Measurements from ENCODE around the gene LBP. TPM values are rescaled to one million over a fixed set of nuclear protein-coding genes. Genes with fewer than 3 reads are reported as not detected.
"Not testable (repeated sequence)": the region's sequence is repeated elsewhere in the genome, so short reads cannot be mapped to it uniquely, and the experiment has no call there.

Gene LBP
- total RNA-seq, 1 donor from 2014 or later = 459 TPM

GRCh38 chr20:38393259-38393658 lies 47.0 kb downstream of the LBP start:
- ATAC-seq (no peak), DNase-seq (ENCODE audit: low spot score) (no peak)

DNA sequence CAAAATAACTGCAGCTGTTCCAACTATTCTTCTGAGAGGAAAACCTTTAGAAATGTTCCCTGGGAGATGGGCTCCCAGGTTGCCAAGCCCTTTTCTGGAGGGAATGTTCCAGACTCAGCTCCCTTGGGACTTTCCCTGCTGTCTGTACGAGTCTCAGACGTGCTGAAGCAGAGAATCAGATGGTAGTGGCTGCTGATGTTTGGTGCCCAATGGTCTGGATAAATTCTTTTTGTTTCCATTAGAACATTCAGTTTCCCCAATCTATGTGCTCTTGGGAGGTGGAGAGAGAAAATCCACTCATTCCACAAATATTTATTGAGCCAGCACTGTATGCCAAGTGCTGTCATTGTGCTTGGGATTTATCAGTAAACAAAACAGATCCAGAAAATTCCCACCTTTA lies 48.9 kb downstream of the LBP start:
- DNase-seq (ENCODE audit: low spot score) (no peak), ATAC-seq (no peak)

- ATAC-seq; DNase-seq (ENCODE audit: low spot score): not testable (repeated sequence)
Observed at GRCh38 chr20:38395751-38396395, 49.6 kb downstream of the LBP start.

DNA sequence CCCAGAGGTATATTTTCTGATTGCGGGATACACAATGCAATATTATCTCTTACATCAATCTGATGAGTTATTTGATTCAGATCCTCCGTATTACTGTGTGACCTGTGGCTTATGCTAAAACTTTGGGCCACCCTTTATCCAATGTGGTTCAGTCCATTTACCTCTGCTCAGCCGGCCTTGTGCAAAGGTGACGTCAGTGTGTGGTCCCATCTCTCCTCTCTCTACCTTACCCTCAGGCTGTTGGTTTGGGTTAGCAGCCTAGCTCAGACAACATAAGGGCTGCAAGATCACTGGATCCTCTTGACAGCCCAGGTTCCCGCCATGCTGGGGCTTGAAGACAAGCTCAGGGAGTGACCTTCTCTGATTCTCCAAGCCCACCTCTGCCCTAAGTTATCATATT lies 55.8 kb downstream of the LBP start:
- ATAC-seq = no peak
- no peak for DNase-seq (ENCODE audit: low spot score)

DNA sequence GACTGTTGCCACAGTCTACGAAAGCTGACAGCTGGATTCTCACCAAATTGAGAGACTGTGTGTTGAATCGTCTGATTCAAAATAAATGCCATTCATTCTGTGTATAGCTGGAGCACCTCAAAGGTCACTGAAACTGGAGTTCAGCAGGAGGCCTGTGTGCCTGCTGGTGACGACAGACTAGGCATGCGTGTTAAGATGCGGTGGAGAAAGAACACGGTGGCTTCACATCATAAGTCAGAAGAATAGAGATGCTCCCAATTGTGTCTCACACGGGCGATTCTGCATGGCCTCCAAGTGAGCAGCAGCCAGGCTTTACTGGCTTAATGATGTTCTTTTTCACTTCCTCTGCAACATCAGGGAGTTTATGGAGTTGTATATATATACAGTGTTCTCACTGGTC lies 56.5 kb downstream of the LBP start:
- DNase-seq (ENCODE audit: low spot score) (no peak), ATAC-seq (no peak)

DNA sequence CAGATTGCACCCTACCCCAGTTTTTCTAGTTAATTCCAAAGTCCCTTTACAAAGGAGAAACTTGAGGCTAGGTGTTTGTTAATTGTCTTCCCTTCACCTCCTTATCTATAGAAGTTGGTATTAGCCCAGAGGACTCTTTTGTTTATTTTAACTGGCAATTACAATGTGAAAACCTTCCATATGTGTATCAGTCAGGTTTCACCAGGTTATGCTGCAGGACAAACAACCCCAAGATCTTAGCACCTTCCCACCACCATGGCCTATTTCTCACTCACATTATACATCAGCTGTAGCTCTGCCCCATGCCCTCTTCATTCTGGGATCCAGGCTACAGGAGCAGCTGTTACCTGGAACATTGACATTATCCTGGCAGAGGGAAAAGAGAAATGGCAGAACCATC lies 57.7 kb downstream of the LBP start:
- ATAC-seq = no peak
- no peak for DNase-seq (ENCODE audit: low spot score)

GRCh38 chr20:38405132-38405531 lies 58.9 kb downstream of the LBP start:
- no peak for ATAC-seq
- no peak for DNase-seq (ENCODE audit: low spot score)

DNA sequence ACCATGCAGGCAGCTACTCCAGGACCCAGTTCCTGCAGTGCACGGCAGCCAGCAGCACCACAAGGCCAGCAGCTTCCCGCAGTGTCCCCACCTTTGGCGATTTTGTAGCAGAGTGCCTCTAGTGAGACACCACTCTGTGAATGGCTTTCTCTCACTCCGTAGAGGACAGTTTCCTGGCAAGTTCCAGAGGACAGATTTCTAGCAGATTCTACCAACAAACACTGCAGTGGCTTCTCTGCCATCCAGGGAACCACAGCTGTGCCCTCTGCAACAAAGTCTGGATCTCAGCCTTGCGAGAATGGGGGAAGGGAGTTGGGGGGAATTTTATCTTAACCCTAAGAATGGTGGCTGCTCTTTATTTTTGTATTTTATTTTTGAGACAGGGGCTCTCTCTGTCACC lies 60.2 kb downstream of the LBP start:
- DNase-seq (ENCODE audit: low spot score) = no peak
- ATAC-seq = no peak

DNA sequence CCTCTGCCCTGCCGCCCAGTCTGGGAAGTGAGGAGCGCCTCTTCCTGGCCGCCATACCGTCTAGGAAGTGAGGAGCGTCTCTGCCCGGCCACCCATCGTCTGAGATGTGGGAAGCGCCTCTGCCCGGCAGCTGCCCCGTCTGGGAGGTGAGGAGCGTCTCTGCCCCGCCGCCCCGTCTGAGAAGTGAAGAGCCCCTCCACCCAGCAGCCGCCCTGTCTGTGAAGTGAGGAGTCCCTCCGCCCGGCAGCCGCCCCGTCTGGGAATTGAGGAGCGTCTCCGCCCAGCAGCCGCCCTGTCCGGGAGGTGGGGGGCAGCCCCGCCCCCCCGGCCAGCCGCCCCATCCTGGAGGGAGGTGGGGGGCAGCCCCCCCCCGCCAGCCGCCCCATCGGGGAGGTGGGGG lies 61.0 kb downstream of the LBP start:
- no peak for ATAC-seq

GRCh38 chr20:38407822-38408221 lies 61.5 kb downstream of the LBP start:
- not testable (repeated sequence) for ATAC-seq; DNase-seq (ENCODE audit: low spot score)

More for the DNA sequence above, 61.0 kb downstream of the LBP start:
- no peak for DNase-seq (ENCODE audit: low spot score)

DNA sequence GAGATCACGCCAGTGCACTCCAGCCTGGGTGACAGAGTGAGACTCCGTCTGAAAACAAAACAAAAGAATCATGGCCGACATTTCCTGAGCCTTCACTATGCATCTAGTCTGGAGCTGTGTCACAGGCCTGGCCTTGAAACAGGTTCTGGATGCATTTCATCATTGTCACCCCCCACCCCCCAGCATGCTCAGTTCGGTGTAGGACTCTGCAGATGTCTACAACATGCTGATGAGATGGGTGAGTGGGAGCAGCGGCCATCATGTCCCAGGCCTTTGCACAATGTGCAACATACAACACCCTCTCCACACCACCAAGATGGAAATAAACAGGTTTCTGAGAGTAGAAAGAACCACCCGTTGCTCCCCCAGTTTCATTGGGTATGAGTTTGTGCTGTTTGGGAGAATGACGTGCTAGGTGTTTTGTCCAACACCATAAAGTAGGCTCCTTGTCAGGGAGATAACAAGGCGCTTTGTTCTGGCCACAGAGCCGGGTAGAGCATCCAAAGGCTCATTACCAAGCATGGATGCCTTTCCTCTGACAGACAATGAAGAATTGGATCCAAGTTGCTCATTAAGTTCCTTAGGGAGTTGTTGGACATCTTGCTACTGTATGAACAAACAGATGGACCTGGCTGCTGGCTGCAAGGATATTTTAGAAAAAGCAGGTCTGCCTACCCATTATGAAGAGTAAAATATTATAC lies 66.7 kb downstream of the LBP start:
- DNase-seq (ENCODE audit: low spot score) (no peak), ATAC-seq (no peak)

DNA sequence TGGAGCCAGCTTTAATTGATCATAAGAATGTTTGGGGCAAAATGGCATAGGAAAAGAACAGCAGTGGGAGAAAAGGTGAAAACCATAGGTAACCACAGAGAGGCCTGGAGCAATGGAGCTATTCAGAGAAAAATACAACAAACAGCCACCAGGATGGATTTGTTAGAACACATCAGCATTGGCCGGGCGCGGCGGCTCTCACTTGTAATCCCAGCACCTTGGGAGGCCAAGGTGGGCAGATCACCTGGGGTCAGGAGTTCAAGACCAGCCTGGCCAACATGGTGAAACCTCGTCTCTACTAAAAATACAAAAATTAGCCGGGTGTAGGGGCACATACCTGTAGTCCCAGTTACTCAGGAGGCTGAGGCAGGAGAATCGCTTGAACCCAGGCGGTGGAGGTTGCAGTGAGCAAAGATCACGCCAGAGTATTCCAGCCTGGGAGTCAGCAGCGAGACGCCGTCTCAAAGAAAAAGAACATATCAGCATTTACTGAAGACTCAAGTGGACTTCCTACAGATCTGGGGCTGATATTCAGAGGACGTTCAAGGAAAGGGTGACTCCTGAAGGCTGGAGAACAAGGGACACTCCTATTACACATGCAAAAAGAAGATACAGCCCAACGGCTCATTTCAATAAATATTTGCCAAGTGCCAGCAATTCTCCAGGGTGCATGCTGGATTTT lies 68.6 kb downstream of the LBP start:
- no peak for DNase-seq (ENCODE audit: low spot score)

DNA sequence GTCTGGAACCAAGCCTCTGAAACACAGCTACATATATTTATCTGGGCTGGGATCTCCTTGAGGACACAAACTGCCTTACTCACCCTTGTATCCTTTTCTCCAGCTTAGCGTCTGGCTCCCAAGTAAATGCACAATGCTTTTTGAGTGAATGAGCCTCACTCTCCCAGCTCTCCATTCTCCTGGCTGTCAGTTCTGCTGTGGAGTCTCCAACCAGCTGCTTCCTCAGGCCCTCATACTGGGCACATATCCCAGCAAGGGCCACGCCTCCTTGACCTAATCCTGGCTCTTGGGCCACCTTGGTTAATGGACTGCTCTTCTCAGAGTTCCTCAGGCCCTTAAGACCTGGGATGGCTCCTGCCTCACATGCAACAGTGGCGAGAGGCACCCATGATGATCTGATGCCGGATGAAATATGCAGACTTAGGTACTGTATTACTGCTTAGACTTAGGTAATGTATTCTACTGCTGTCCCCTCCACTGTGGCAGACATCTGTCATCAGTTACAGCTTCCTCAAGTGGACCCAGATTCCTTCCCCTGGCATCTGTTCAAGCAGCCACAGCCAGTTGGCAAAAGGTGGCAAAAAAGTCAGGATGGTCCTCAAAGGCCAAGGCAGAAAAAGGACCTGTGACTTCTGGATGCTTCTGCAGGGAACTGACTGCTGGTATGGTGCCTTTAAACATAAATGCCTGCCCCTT lies 72.4 kb downstream of the LBP start:
- ATAC-seq (peak; percentile 65), DNase-seq (ENCODE audit: low spot score) (no peak)

More for the DNA sequence above, 68.6 kb downstream of the LBP start:
- no peak for ATAC-seq

- DNase-seq (ENCODE audit: low spot score) (no peak), ATAC-seq (no peak)
Observed at GRCh38 chr20:38420388-38421085, 74.3 kb downstream of the LBP start.

- no peak for ATAC-seq
- DNase-seq (ENCODE audit: low spot score) = no peak
Observed at GRCh38 chr20:38421915-38422314, 75.6 kb downstream of the LBP start.

- DNase-seq (ENCODE audit: low spot score) = no peak
- ATAC-seq = no peak
Observed at GRCh38 chr20:38423541-38423940, 77.3 kb downstream of the LBP start.

DNA sequence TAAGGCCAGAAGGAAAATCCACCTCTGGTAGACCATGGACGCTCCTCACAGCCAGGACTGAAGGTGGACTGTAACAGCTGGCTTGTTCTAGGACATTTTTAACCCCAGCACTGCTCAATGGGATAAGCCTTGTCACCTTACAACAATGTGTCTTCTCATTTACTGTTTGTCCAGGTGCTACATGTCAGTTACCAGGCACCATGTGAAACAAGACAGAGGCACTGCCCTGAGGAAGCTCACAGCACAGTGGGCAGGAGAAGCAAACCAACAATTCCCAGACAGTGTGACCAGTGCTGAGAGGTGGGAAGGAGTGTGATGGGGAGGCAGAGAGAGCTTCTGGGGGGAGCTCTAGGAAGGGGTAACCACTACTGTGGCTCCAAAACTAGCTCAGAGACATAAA lies 78.1 kb downstream of the LBP start:
- DNase-seq (ENCODE audit: low spot score) = no peak
- ATAC-seq = no peak

DNA sequence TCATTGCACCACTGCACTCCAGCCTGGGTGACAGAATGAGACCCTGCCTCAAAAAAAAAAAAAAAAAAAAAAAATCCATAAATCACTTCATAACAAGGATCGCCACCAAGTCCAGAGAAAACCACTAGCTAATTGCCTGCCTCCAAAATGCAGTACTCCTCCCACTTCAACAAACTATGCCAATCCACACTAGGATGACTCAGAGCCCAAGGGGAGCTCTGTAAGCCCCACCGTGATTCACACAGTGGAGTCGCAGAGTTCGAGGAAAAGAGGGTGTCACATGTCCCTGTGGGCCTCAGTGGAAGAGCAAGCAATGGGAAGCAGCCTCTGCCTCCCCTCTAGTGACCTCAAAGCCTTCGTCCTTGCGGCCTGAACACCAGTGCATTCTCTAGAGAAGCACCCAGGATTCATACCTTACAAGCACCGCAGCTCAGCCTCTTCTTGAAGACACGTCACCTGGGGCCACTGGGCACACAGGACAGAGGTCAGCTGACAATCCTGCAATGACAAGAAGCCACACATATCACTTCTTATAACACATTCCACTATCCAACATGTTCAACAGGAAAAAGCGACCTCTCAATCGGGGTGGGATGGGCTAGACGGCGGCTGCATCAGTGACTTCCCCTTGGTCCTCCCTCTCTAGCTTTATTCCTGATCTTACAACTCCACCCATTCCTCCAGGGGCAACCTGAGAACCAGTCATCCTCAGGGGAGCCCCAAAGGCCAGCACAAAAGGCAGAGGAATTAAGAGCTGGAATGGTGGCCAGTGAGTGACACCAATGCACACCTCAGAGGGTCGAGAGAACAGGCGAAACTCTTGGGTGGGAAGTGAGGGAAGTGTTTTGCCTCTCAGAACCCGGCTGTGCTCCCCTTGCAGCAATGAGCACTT lies 80.0 kb downstream of the LBP start:
- DNase-seq (ENCODE audit: low spot score) (no peak), ATAC-seq (no peak)

Measured in left lobe of liver (tissue), 2 donors.